K562 (cell line): ENCODE results near the gene TP73. TPM values are rescaled to one million over a fixed set of nuclear protein-coding genes. Genes with fewer than 3 reads are reported as not detected.

ENCODE experiments used
- ATAC-seq: fragments of 200-7000 bp; cut with Tn5 transposase; 3 replicates; pipeline ENCODE4 v1.9.1; 2020; ENCODE audit warnings: moderate library complexity
- BruUV-seq: library from RNA; stranded (reverse); fragments of 400-500 nt; replicated peaks from 2 replicates; lab custom pipeline; 2021; lab: Mats Ljungman, UMichigan
- CTCF ChIA-PET: fragments of 300-600 bp; formaldehyde crosslinking; extraction: SDS; loops from one replicate; lab custom pipeline; 2021; ENCODE audit warnings: low intra/inter-chr PET ratio; lab: Yijun Ruan, JAX
- POLR2A ChIA-PET: fragments of 300-600, 350-650 bp; sonication (Branson Sonifier 250); formaldehyde crosslinking; extraction: SDS; loops from one replicate; lab custom pipeline; 2021; ENCODE audit warnings: antibody characterized with exemption, inconsistent platforms; lab: Yijun Ruan, JAX
- DNase-seq, 4 experiments: peaks; one replicate each; pipeline versions ENCODE4 v3.0.0 to v3.0.0-alpha.2; 2011 to 2018; ENCODE audit warnings: low spot score in 3 of 4, mixed read lengths in 3 of 4; ENCODE audit errors: extremely low read depth in 1 of 4
- FAIRE-seq: peaks from 2 replicates; lab custom pipeline; 2011; peaks lifted over from hg19 to GRCh38; lab: Jason Lieb, UNC
- H2AFZ ChIP-seq: 2 replicates; pipeline ENCODE4 v1.6.0; 2011; ENCODE audit warnings: low read depth, low read length, control low read depth, inconsistent platforms
- H3K27ac ChIP-seq: fragments of 200-600 bp; 3 replicates; pipeline ENCODE4 v1.8.0; 2011; ENCODE audit warnings: low read depth, mild to moderate bottlenecking, control low read depth, inconsistent platforms, low read length, moderate library complexity, mixed read lengths; ENCODE audit errors: extremely low read depth
- H3K27me3 ChIP-seq, 2 experiments: fragments of 300-600 bp in 1 of 2; 2 replicates in 1 of 2; 3 replicates in 1 of 2; pipeline versions ENCODE4 v1.6.0 to v1.8.0; 2011; ENCODE audit warnings: inconsistent platforms in 2 of 2, low read length in 2 of 2, mild to moderate bottlenecking in 1 of 2, mixed read lengths in 1 of 2, moderate library complexity in 1 of 2; ENCODE audit not compliant: control insufficient read depth in 2 of 2, insufficient read depth in 2 of 2
- H3K36me3 ChIP-seq: fragments of 300-600 bp; 3 replicates; pipeline ENCODE4 v1.8.0; 2011; ENCODE audit warnings: mild to moderate bottlenecking, low read length, inconsistent platforms; ENCODE audit not compliant: control insufficient read depth, insufficient read depth
- H3K4me1 ChIP-seq, 2 experiments: fragments of 200-600 bp in 1 of 2; replicated peaks in 1 of 2; 2 replicates in 1 of 2; 3 replicates in 1 of 2; pipeline versions ENCODE4 v1.5.1 to v1.8.0; 2011; ENCODE audit warnings: inconsistent platforms in 2 of 2, low read length in 2 of 2, mild to moderate bottlenecking in 1 of 2, mixed read lengths in 1 of 2, moderate library complexity in 1 of 2; ENCODE audit not compliant: control insufficient read depth in 2 of 2, insufficient read depth in 2 of 2
- H3K4me2 ChIP-seq: 2 replicates; pipeline ENCODE4 v1.6.1; 2011; ENCODE audit warnings: low read length, control low read depth, inconsistent platforms, mixed read lengths; ENCODE audit not compliant: insufficient read depth
- H3K4me3 ChIP-seq: fragments of 200-600 bp; sonication (generic), shearing (Covaris generic); 2 replicates; pipeline ENCODE4 v1.5.1; 2016; ENCODE audit warnings: control low read depth, inconsistent platforms
- H3K79me2 ChIP-seq: fragments of 200-600 bp; 3 replicates; pipeline ENCODE4 v1.8.0; 2011; ENCODE audit warnings: low read length, inconsistent platforms; ENCODE audit not compliant: control insufficient read depth, insufficient read depth
- H3K9ac ChIP-seq, 2 experiments: 2 replicates each; pipeline versions ENCODE4 v1.6.0 to v1.6.1; 2011; ENCODE audit warnings: low read depth in 2 of 2, low read length in 2 of 2, control low read depth in 1 of 2, inconsistent platforms in 1 of 2, mild to moderate bottlenecking in 1 of 2, mixed read lengths in 1 of 2; ENCODE audit not compliant: insufficient read depth in 1 of 2
- H3K9me1 ChIP-seq: one replicate; pipeline ENCODE4 v1.6.0; 2011; ENCODE audit warnings: inconsistent platforms, mild to moderate bottlenecking, low read length, moderate library complexity; ENCODE audit not compliant: control insufficient read depth, insufficient read depth
- H3K9me3 ChIP-seq: replicated peaks from 2 replicates; pipeline ENCODE4 v1.5.1; 2011; ENCODE audit warnings: low read depth, low read length, inconsistent platforms; ENCODE audit not compliant: control insufficient read depth, insufficient read depth
- H4K20me1 ChIP-seq: replicated peaks from 2 replicates; pipeline ENCODE4 v1.6.1; 2011; ENCODE audit warnings: low read length, inconsistent platforms, mixed read lengths; ENCODE audit not compliant: control insufficient read depth, insufficient read depth
- AFF4 ChIP-seq: sonication (generic); formaldehyde crosslinking; IDR thresholded peaks from 2 replicates; pipeline ENCODE4 v1.8.0; 2023; ENCODE audit warnings: mild to moderate bottlenecking, missing genetic modification reagents
- ATF4 ChIP-seq: fragments of 450-650 bp; formaldehyde crosslinking; IDR thresholded peaks from 2 replicates; pipeline ENCODE4 v1.4.0; 2022; ENCODE audit warnings: mild to moderate bottlenecking, moderate library complexity
- CHD2 ChIP-seq: IDR thresholded peaks from 2 replicates; pipeline ENCODE4 v1.6.1; 2011; ENCODE audit warnings: low read depth, low read length
- FOXJ3 ChIP-seq: sonication (generic); formaldehyde crosslinking; IDR thresholded peaks from 2 replicates; pipeline ENCODE4 v1.4.0; 2020; ENCODE audit warnings: mild to moderate bottlenecking, missing genetic modification reagents
- PCBP2 ChIP-seq: fragments of 200-400 bp; formaldehyde crosslinking; IDR thresholded peaks from 2 replicates; pipeline ENCODE4 v1.6.1; 2018; ENCODE audit warnings: low read length, low read depth, mild to moderate bottlenecking, moderate library complexity; ENCODE audit not compliant: poor library complexity, severe bottlenecking
- SREBF1 ChIP-seq: fragments of 150-350 bp; IDR thresholded peaks from 2 replicates; pipeline ENCODE4 v1.6.1; 2014; ENCODE audit warnings: antibody characterized with exemption, low read depth, low read length, borderline replicate concordance
- XRCC4 ChIP-seq: IDR thresholded peaks from one replicate; pipeline ENCODE4 v1.6.1; 2011; ENCODE audit not compliant: insufficient read depth, insufficient read length; ENCODE audit errors: extremely low read depth
- ZKSCAN8 ChIP-seq: fragments of 200-800 bp; sonication (Bioruptor generic); IDR thresholded peaks from 2 replicates; pipeline ENCODE4 v1.6.1; 2016; ENCODE audit warnings: missing genetic modification characterization, missing compliant biosample characterization
- WGBS: fragments of 100-300 bp; shearing (Covaris generic); methylation state at CpG from one replicate; pipeline ENCODE4 v1.1.6; 2016; ENCODE audit warnings: low coverage, mixed read lengths; ENCODE audit not compliant: insufficient coverage; ENCODE audit errors: missing lambda C conversion rate; 5-methylcytosine and 5-hydroxymethylcytosine counted together
- in situ Hi-C: fragments of 300-500 bp; cut with MboI; formaldehyde crosslinking; loops from 4 replicates; pipeline ENCODE4 v1.15.0; 2018; ENCODE audit warnings: inconsistent platforms, mixed read lengths
- intact Hi-C: fragments of 100-400 bp; cut with micrococcal nuclease; formaldehyde crosslinking; loops from 2 replicates; pipeline ENCODE4 v1.14.2; 2022
- polyA plus RNA-seq, 8 experiments: library from polyadenylated mRNA; depleted of rRNA in 4 of 8; stranded (reverse) in 5 of 8; unstranded in 3 of 8; fragments of >200 nt; fragmentation: Nextera tagmentation in 2 of 8; fragmentation: Illumina TruSeq in 1 of 8; extraction: Ambion mirVana in 2 of 8; extraction: Trizol in 1 of 8; gene quantifications; 2 replicates each; pipeline versions ENCODE4 v1.2.1 to v1.2.3, GENCODE V29; 2011 to 2014; ENCODE audit warnings: inconsistent platforms in 1 of 8, missing spikeins in 1 of 8
- total RNA-seq, 7 experiments: library from RNA; depleted of rRNA in 6 of 7; stranded (reverse); fragments of >200 nt in 6 of 7; fragmentation: Illumina TruSeq in 2 of 7; extraction: Trizol in 2 of 7; gene quantifications; 2 replicates each; pipeline versions ENCODE4 v1.2.1 to v1.2.3, GENCODE V29; 2011 to 2021; ENCODE audit warnings: low replicate concordance in 1 of 7

The TP73 gene
- total and polyA plus RNA-seq, 9 of the 15 experiments (the other 6 are each of a cell fraction or from before 2014, with no cell fraction given), result 0.07 to 1.6 (median 0.40) TPM; not detected in 2

DNA sequence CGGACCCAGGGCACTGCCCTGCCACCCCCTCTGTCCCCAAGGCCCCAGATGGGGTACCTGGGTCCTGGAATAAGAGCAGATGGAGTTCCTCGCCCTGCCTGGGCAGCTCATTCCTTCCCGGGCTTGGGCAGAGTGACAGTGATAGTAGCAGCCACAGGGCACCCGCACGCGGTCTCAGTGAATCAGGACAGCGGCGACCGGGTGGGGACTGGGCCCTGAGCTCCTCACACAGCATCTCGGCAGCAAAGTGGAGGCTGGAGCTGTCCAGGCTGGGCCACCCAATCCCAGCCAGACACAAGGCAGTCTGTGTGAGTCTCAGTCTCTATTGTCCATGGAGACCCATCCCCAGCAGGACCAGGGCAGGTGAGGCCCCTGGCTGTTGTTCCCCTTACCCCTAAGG, 62.5 kb downstream of the TP73 start (continued):
- no peak for TF ChIP-seq CHD2

- Histone ChIP-seq H3K27ac (no peak overlapping the region), H3K9me3 (no peaks in the 10 kb centered on the region), H3K4me1 (peaks cover 0 to 53% of the 10 kb centered on the region in 2 experiments; a peak in 3 of 5 replicates), H3K27me3 (peaks cover 26 to 85% of the 10 kb centered on the region in 2 experiments; a peak in 4 of 5 replicates), H3K4me3 (no peak overlapping the region), H3K79me2 (no peaks in the 10 kb centered on the region), H3K36me3 (no peaks in the 10 kb centered on the region), H3K9me1 (peaks cover 4% of the 10 kb centered on the region), H3K9ac (no peak overlapping the region), H4K20me1 (peaks cover 45% of the 10 kb centered on the region), H3K4me2 (no peak overlapping the region), H2AFZ (no peak overlapping the region)
- TF ChIP-seq SREBF1 (no peak), ATF4 (CRISPR knock-in tag) (no peak), AFF4 (CRISPR knock-in tag) (no peak), PCBP2 (no peak), FOXJ3 (CRISPR knock-in tag) (no peak), XRCC4 (no peak), ZKSCAN8 (CRISPR knock-in tag) (no peak)
- POLR2A ChIA-PET, result interaction anchor here (1.1 to 1.2 kb wide), 2 partner anchors 17 to 19 kb away, joined by 3 read pairs; no protein-coding TSS in a partner anchor
- no peak for DNase-seq
- no peak for FAIRE-seq
- CTCF ChIA-PET, result no interaction called here
- intact Hi-C loops (no loop called here), in situ Hi-C loops (no loop called here)
- no TSS peak for BruUV-seq
- no peak for ATAC-seq
- 0% methylated on average over 6 of the region's 6 CpGs for WGBS
Observed at GRCh38 chr1:3716351-3716750, 64.0 kb downstream of the TP73 start.
